Activated T-helper 1 cell treated with Interleukin-2 at 50 U/mL for 16 hours (primary cell): ENCODE results near the gene RASGRP4.
"Not testable (repeated sequence)": the region's sequence is repeated elsewhere in the genome, so short reads cannot be mapped to it uniquely, and the experiment has no call there.

Experiments used
- DNase-seq: peaks from one replicate; pipeline ENCODE4 v3.0.0-alpha.2; 2020; ENCODE audit warnings: low read depth

RASGRP4 gene

GRCh38 chr19:38425810-38426466 is at the start of gene RASGRP4:
Gene RASGRP4 (minus strand): TSS chr19:38426219. CDS start chr19:38426091, 128 bp downstream.
- no peak for DNase-seq

- DNase-seq = no peak
Measured at GRCh38 chr19:38475176-38475575, 49.2 kb upstream of the RASGRP4 start.

GRCh38 chr19:38473201-38473600 is 47.2 kb upstream of the RASGRP4 start:
- DNase-seq = no peak

GRCh38 chr19:38472725-38473124 is 46.7 kb upstream of the RASGRP4 start:
- not testable (repeated sequence) for DNase-seq

GRCh38 chr19:38470788-38471480 is 44.9 kb upstream of the RASGRP4 start:
- no peak for DNase-seq

- no peak for DNase-seq
Measured at GRCh38 chr19:38469151-38469550, 43.1 kb upstream of the RASGRP4 start.

- no peak for DNase-seq
Measured at GRCh38 chr19:38467541-38468525, 41.8 kb upstream of the RASGRP4 start.

GRCh38 chr19:38466050-38466449 is 40.0 kb upstream of the RASGRP4 start:
- DNase-seq = no peak

GRCh38 chr19:38464421-38465082 is 38.5 kb upstream of the RASGRP4 start:
- no peak for DNase-seq

- no peak for DNase-seq
Measured at GRCh38 chr19:38463365-38463764, 37.3 kb upstream of the RASGRP4 start.

GRCh38 chr19:38458991-38459390 is 33.0 kb upstream of the RASGRP4 start:
- no peak for DNase-seq

- no peak for DNase-seq
Measured at GRCh38 chr19:38457690-38458405, 31.8 kb upstream of the RASGRP4 start.

GRCh38 chr19:38457202-38457601 is 31.2 kb upstream of the RASGRP4 start:
- no peak for DNase-seq

- DNase-seq = no peak
Measured at GRCh38 chr19:38455031-38455430, 29.0 kb upstream of the RASGRP4 start.

- no peak for DNase-seq
Measured at GRCh38 chr19:38453596-38453995, 27.6 kb upstream of the RASGRP4 start.

GRCh38 chr19:38452430-38453366 is 26.7 kb upstream of the RASGRP4 start:
- DNase-seq = no peak

- no peak for DNase-seq
Measured at GRCh38 chr19:38451629-38452028, 25.6 kb upstream of the RASGRP4 start.

GRCh38 chr19:38451036-38451435 is 25.0 kb upstream of the RASGRP4 start:
- DNase-seq = no peak

- no peak for DNase-seq
Measured at GRCh38 chr19:38449518-38449917, 23.5 kb upstream of the RASGRP4 start.

GRCh38 chr19:38448225-38448624 is 22.2 kb upstream of the RASGRP4 start:
- DNase-seq = no peak
